Colonic mucosa (tissue), 4 donors: ENCODE measurements around the gene MTCH2. TPM values are rescaled to one million over a fixed set of nuclear protein-coding genes. Genes with fewer than 3 reads are reported as not detected.

ENCODE experiments used
- DNase-seq: peaks from one replicate; pipeline ENCODE4 v3.0.0-alpha.2; 2020
- H3K27ac ChIP-seq: fragments of 200-600 bp; one replicate; pipeline ENCODE4 v1.8.0; 2021
- H3K27me3 ChIP-seq: fragments of 200-600 bp; one replicate; pipeline ENCODE4 v1.8.0; 2021
- H3K36me3 ChIP-seq: fragments of 200-600 bp; one replicate; pipeline ENCODE4 v1.8.0; 2021
- H3K4me1 ChIP-seq: fragments of 200-600 bp; one replicate; pipeline ENCODE4 v1.8.0; 2021; ENCODE audit warnings: mild to moderate bottlenecking
- H3K4me3 ChIP-seq: fragments of 200-600 bp; one replicate; pipeline ENCODE4 v1.8.0; 2021
- H3K9ac ChIP-seq, 2 donors: one replicate each; pipeline ENCODE4 v1.7.0; 2013; ENCODE audit warnings: control low read depth in 2 of 2, low read depth in 2 of 2, low read length in 2 of 2
- H3K9me3 ChIP-seq: fragments of 200-600 bp; one replicate; pipeline ENCODE4 v1.8.0; 2021
- intact Hi-C: fragments of 100-400 bp; cut with DNase I; formaldehyde crosslinking; loops from one replicate; pipeline ENCODE4 v1.14.1; 2022
- total RNA-seq, 2 donors: library from RNA; stranded (reverse); fragmentation: NEBNext Ultra II Directional in 1 of 2; extraction: Animal tissue kit (Norgen Biotek cat#: 25700) in 1 of 2; gene quantifications; one replicate each; pipeline ENCODE4 v1.2.1, GENCODE V29; 2021
- TF ChIP-seq, protein P1 (sequence below): fragments of 200-600 bp; IDR thresholded peaks from one replicate; pipeline ENCODE4 v1.8.0; 2022; ENCODE audit warnings: antibody characterized with exemption, mild to moderate bottlenecking
- donor health status: healthy.
- donor health status: DM: no; HTN: no; CAD: no.
- donor health status: DM: no; HTN: no; CAD: no.

The MTCH2 gene
- total RNA-seq, 2 donors from 2014 or later, result 162 to 190 TPM

DNA sequence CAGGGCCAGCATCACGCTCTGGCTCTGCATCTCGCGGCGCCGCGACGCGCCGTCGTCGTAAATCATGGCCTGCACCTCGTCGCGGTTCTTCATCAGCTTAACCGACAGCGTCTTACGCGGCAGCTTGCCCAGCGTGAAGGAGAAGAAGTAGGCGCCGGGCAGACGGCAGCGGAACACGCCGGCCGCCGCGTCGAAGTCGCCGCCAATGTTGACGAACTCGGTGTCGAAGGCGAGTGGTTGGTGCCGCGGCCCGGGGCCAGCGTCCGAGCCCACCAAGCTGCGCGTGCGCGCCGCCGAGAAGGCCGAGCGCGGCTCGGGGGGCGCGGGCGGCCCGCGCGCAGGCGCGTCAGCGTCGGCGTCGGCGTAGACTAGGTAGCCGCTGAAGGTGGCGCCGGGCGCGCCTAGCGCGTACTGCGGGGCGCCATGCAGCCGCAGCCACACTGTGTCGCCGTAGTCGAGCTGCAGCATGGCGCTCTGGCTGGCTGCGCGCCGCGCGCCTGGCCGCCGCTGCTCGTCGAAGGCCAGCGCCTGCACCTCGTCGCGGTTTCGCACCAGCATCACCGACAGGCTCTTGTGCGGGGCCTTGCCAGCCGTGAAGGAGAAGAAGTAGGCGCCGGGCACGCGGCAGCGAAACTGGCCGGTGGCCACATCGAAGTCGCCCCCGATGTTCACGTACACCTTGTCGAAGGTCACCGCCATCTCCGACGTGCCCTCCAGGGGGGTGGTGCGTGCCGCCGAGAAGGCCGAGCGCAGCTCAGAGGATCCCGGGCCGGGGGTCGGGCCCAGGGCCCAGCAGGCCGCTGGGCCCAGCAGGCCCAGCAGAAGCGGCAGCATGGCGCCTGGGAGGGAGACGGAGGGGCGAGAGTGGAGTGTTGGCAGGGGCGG lies 52.1 kb downstream of the MTCH2 start:
- H3K9ac ChIP-seq, result no peak overlapping the region
- no peak overlapping the region for H3K27ac ChIP-seq
- H3K36me3 ChIP-seq, result no peaks in the 10 kb centered on the region

DNA sequence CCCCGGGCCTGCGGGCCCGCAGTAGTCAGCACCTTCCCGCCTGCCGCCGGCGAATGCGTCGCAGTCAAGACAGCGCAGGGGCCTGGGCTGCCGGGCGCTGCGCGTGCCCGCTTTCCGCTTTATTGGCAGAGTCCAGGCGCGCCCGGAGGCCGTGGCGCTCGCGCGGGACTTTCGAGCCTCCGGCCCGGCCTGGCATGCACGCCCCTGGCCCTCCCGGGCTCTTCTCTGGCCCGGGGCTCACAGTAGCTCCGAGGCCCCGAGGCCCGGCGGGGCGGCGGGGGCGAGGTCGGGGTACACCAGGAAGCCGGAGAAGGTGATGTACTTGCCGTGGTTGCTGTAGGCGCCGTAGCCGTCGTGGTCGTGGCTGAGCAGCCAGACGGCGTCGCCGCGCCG lies 52.8 kb downstream of the MTCH2 start:
- Histone ChIP-seq H3K4me3 (peak overlapping the region; percentile 23), H3K9ac (no peak overlapping the region), H3K27ac (no peak overlapping the region), H3K9me3 (no peaks in the 10 kb centered on the region), H3K36me3 (no peaks in the 10 kb centered on the region), H3K4me1 (no peaks in the 10 kb centered on the region), H3K27me3 (peaks cover 26% of the 10 kb centered on the region)
- DNase-seq, result no peak
- TF ChIP-seq, protein P1, sequence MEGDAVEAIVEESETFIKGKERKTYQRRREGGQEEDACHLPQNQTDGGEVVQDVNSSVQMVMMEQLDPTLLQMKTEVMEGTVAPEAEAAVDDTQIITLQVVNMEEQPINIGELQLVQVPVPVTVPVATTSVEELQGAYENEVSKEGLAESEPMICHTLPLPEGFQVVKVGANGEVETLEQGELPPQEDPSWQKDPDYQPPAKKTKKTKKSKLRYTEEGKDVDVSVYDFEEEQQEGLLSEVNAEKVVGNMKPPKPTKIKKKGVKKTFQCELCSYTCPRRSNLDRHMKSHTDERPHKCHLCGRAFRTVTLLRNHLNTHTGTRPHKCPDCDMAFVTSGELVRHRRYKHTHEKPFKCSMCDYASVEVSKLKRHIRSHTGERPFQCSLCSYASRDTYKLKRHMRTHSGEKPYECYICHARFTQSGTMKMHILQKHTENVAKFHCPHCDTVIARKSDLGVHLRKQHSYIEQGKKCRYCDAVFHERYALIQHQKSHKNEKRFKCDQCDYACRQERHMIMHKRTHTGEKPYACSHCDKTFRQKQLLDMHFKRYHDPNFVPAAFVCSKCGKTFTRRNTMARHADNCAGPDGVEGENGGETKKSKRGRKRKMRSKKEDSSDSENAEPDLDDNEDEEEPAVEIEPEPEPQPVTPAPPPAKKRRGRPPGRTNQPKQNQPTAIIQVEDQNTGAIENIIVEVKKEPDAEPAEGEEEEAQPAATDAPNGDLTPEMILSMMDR, result no peak
- intact Hi-C loops, result no loop called here

More for the DNA sequence above, 52.1 kb downstream of the MTCH2 start:
- no peak for DNase-seq
- intact Hi-C loops, result no loop called here
- no peaks in the 10 kb centered on the region for H3K4me1 ChIP-seq
- H3K4me3 ChIP-seq, result peak overlapping the region; percentile 23
- H3K27me3 ChIP-seq, result peaks cover 29% of the 10 kb centered on the region
- no peaks in the 10 kb centered on the region for H3K9me3 ChIP-seq
- TF ChIP-seq, protein P1, result no peak

DNA sequence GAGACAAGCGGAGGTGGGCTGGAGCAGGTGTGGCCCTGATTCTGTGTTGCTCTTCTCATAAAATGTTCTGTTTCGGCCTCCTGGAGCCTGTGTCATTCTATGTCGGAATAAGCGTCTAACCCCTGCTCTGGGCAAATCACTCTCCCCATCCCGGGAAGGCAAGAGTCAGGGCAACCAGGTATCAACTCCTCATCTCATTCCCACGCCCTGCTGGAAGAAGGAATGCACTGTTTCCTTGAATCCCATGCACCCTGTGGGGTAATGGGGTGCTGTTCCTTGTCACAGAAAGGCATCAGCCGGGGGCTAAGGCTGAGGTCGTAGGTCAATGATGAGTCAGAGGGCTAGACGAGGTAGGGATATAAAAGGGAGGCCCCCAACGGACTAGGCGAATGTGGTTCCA lies 53.2 kb downstream of the MTCH2 start:
- no peak for DNase-seq
- peaks cover 21% of the 10 kb centered on the region for H3K27me3 ChIP-seq
- H3K4me1 ChIP-seq, result no peaks in the 10 kb centered on the region
- no peak overlapping the region for H3K9ac ChIP-seq
- no peak overlapping the region for H3K27ac ChIP-seq
- peaks cover 4% of the 10 kb centered on the region for H3K36me3 ChIP-seq
- intact Hi-C loops, result no loop called here
- TF ChIP-seq, protein P1, result no peak
- no peaks in the 10 kb centered on the region for H3K9me3 ChIP-seq
- no peak overlapping the region for H3K4me3 ChIP-seq

DNA sequence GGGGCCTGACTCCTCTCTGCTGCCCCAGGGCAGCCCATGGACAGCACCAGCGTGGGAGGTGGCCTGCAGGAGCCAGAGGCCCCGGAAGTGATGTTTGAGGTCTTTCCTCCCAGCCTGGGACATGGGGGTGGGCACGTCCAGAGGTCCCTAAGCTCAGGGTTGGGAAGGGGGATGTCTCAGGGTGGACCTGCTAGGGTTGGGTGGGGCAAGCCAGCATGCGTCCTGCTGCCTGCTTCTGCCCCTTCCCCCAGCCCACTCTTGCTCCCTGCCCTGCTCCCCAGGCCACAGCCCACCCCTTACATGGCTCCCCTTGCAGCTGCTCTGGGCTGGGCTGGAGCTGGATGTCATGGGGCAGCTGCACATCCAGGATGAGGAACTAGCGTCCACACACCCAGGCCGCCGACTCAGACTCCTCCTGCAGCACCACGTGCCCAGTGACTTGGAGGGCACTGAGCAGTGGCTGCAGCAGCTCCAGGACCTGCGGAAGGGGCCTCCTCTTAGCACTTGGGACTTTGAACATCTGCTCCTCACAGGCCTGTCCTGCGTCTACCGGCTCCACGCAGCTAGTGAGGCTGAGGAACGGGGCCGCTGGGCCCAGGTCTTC lies 54.5 kb downstream of the MTCH2 start:
- DNase-seq, result peak; percentile 36
- Histone ChIP-seq H3K27me3 (peaks cover 8% of the 10 kb centered on the region), H3K4me1 (no peaks in the 10 kb centered on the region), H3K4me3 (no peak overlapping the region), H3K9me3 (no peaks in the 10 kb centered on the region), H3K36me3 (peaks cover 8% of the 10 kb centered on the region), H3K9ac (no peak overlapping the region), H3K27ac (no peak overlapping the region)
- intact Hi-C loops, result no loop called here
- TF ChIP-seq, protein P1, result no peak

DNA sequence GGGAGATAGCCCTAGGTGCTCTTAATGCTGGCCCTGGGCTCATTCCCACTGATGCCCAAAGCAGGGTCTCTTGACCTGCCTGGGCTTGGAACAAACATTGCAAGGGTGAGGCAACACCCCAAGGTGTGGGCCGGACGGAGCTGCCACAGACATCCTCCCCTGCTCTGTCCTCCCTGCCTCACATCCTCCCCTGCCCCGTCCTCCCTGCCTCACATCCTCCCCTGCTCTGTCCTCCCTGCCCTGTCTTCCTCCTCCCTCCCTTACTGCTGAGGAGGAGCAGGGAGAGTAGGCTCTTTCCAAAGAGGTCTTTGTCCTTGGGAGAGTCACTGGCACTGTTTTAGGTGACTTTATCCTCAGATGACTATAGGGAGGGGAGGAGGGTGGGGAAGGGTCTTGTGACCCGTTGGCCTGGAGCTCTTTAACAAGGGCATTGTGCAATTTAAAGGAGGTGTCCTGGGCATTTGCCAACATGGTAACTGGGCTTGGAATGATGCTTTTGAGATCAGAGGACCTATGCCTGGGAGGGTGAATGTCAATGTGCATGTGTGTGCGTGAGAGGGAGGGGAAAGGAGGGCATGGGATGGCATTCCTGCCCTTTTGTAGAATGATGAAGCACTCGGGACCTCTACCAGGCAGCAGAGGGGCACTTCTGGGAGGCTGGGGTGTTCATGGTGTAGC lies 55.2 kb downstream of the MTCH2 start:
- Histone ChIP-seq H3K4me3 (no peak overlapping the region), H3K27ac (no peak overlapping the region)

More for the DNA sequence above, 55.2 kb downstream of the MTCH2 start:
- intact Hi-C loops, result no loop called here
- DNase-seq, result no peak
- Histone ChIP-seq H3K9ac (no peak overlapping the region), H3K36me3 (peaks cover 11% of the 10 kb centered on the region), H3K27me3 (peaks cover 2% of the 10 kb centered on the region), H3K4me1 (no peaks in the 10 kb centered on the region), H3K9me3 (no peaks in the 10 kb centered on the region)
- TF ChIP-seq, protein P1, result no peak
